ENCODE results near the gene DIP2C. TPM values are rescaled to one million over a fixed set of nuclear protein-coding genes. Genes with fewer than 3 reads are reported as not detected.

The DIP2C gene
- total RNA-seq, 1 experiment from 2014 or later, result 11.0 TPM

GRCh38 chr10:366186-366585 is 323.3 kb downstream of the DIP2C start:
- ChIA-PET POLR2A (no interaction called here), CTCF (no interaction called here)
- Mint-ChIP-seq H3K27me3 (ENCODE audit: low read depth) (no peaks in the 10 kb centered on the region), H3K27ac (peak overlapping the region; percentile 54; the same call in 1 of the 2 replicates), H3K4me3 (no peak overlapping the region), H3K4me1 (no peaks in the 10 kb centered on the region), H3K36me3 (peaks cover 6% of the 10 kb centered on the region), H3K9me3 (no peaks in the 10 kb centered on the region)
- ATAC-seq (no peak), DNase-seq (ENCODE audit: low spot score) (no peak)
- no peak for TF ChIP-seq NR3C1 (CRISPR knock-in tag; conservative IDR thresholded peaks at IDR 0.05; ENCODE audit: low read depth)

- POLR2A ChIA-PET, result no interaction called here
- DNase-seq (ENCODE audit: low spot score) (no peak), ATAC-seq (no peak)
- Mint-ChIP-seq H3K9me3 (no peaks in the 10 kb centered on the region), H3K27me3 (ENCODE audit: low read depth) (no peaks in the 10 kb centered on the region), H3K36me3 (peaks cover 6% of the 10 kb centered on the region), H3K27ac (no peak overlapping the region), H3K4me3 (no peak overlapping the region), H3K4me1 (no peaks in the 10 kb centered on the region)
- CTCF ChIA-PET, result no interaction called here
- TF ChIP-seq E2F5 (CRISPR knock-in tag; IDR thresholded peaks at IDR 0.05), result no peak
- TF ChIP-seq ATF2 (CRISPR knock-in tag; IDR thresholded peaks at IDR 0.05; ENCODE audit: borderline replicate concordance, low read depth), result no peak
- TF ChIP-seq EMX1 (CRISPR knock-in tag; IDR thresholded peaks at IDR 0.05), result no peak
Measured at GRCh38 chr10:364267-364775, 325.1 kb downstream of the DIP2C start.

- POLR2A ChIA-PET, result no interaction called here
Measured at GRCh38 chr10:363152-363551, 326.3 kb downstream of the DIP2C start.

More at GRCh38 chr10:363152-363551, 326.3 kb downstream of the DIP2C start:
- no peaks in the 10 kb centered on the region for H3K27me3 Mint-ChIP-seq (ENCODE audit: low read depth)
- no peak for ATAC-seq
- CTCF ChIA-PET, result no interaction called here
- H3K4me3 Mint-ChIP-seq, result no peak overlapping the region
- H3K36me3 Mint-ChIP-seq, result peaks cover 6% of the 10 kb centered on the region
- TF ChIP-seq ZNF281 (CRISPR knock-in tag; IDR thresholded peaks at IDR 0.05) (no peak), FOXJ3 (CRISPR knock-in tag; IDR thresholded peaks at IDR 0.05; ENCODE audit: borderline replicate concordance) (no peak), AR (CRISPR knock-in tag; IDR thresholded peaks at IDR 0.05) (no peak), AFF4 (CRISPR knock-in tag; IDR thresholded peaks at IDR 0.05; ENCODE audit: borderline replicate concordance) (no peak), ATF3 (CRISPR knock-in tag; conservative IDR thresholded peaks at IDR 0.05) (no peak), ZNF425 (CRISPR knock-in tag; conservative IDR thresholded peaks at IDR 0.05) (no peak)
- no peaks in the 10 kb centered on the region for H3K4me1 Mint-ChIP-seq
- H3K27ac Mint-ChIP-seq, result no peak overlapping the region
- DNase-seq (ENCODE audit: low spot score), result no peak
- no peaks in the 10 kb centered on the region for H3K9me3 Mint-ChIP-seq

All from WTC11 (cell line).